ENCODE results near the gene RMI1. TPM values are rescaled to one million over a fixed set of nuclear protein-coding genes. Genes with fewer than 3 reads are reported as not detected.
A peak's percentile ranks its signal among the peaks of the same experiment; 100 is the strongest.

The RMI1 gene
- total and polyA plus RNA-seq, 10 of the 15 experiments (the other 5 are each of a cell fraction or from before 2014, with no cell fraction given) = 3.6 to 34.1 (median 16.1) TPM

DNA sequence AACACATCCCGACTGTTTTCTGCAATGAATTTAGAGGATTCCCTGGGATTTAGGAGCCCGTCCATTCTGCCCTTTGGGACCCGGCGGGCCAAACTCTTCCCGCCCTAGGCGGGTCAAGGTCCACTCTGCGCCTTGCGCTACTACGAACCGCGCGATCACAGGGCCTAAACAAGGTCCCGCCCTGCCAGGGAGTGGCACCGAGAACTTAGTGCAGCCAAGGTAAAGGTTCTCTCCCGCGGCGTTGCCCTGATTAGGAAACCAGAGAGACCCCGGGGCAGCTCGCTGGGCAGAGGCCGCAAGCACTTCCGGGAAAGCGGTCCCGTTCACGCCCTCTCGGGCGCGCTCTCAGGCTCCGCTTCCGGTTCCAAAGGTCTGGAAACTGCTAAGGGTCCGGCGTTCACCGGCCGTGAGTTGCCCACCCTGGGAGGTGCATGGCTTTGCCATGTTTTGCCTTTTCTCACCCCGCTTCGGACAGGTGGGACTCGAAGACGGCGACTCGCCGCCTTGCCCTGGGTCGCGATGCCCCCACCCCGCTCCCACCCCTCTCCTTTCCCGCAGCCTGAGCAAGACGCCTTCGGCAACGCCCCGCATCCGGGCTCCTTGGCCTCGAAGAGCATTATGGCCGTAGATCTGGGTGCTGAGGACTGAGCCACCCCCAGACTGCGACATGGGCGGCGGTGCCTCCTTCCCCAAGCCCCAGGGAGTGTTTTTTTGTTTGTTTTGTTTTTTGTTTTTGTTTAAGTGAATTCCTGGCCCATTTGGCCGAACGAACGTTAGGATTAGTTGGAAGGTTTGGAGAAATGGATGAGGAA lies 24.0 kb upstream of the RMI1 start (continued):
- TF ChIP-seq, protein P1, sequence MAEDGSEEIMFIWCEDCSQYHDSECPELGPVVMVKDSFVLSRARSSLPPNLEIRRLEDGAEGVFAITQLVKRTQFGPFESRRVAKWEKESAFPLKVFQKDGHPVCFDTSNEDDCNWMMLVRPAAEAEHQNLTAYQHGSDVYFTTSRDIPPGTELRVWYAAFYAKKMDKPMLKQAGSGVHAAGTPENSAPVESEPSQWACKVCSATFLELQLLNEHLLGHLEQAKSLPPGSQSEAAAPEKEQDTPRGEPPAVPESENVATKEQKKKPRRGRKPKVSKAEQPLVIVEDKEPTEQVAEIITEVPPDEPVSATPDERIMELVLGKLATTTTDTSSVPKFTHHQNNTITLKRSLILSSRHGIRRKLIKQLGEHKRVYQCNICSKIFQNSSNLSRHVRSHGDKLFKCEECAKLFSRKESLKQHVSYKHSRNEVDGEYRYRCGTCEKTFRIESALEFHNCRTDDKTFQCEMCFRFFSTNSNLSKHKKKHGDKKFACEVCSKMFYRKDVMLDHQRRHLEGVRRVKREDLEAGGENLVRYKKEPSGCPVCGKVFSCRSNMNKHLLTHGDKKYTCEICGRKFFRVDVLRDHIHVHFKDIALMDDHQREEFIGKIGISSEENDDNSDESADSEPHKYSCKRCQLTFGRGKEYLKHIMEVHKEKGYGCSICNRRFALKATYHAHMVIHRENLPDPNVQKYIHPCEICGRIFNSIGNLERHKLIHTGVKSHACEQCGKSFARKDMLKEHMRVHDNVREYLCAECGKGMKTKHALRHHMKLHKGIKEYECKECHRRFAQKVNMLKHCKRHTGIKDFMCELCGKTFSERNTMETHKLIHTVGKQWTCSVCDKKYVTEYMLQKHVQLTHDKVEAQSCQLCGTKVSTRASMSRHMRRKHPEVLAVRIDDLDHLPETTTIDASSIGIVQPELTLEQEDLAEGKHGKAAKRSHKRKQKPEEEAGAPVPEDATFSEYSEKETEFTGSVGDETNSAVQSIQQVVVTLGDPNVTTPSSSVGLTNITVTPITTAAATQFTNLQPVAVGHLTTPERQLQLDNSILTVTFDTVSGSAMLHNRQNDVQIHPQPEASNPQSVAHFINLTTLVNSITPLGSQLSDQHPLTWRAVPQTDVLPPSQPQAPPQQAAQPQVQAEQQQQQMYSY (CRISPR knock-in tag; IDR thresholded peaks at IDR 0.05) = no peak
- TF ChIP-seq NFIC (IDR thresholded peaks at IDR 0.05; ENCODE audit: low read depth, low read length) (no peak), BRCA1 (IDR thresholded peaks at IDR 0.05; ENCODE audit: low read depth, low read length) (no peak), ZNF384 (IDR thresholded peaks at IDR 0.05; ENCODE audit: borderline replicate concordance, low read depth, low read length) (no peak), ZZZ3 (IDR thresholded peaks at IDR 0.05; ENCODE audit: control insufficient read depth, insufficient read length, low read depth) (no peak), ETV6 (conservative IDR thresholded peaks at IDR 0.05 in 1 of 2, IDR thresholded peaks at IDR 0.05 in 1 of 2; ENCODE audit: borderline replicate concordance in 1 of 2, low read depth in 1 of 2) (peak in 1 of 2 experiments; percentile 48; a peak in 1 of 4 replicates), POLR2AphosphoS5 (IDR thresholded peaks at IDR 0.05; ENCODE audit: low read length) (0 out of 2 replicates have a peak, but pooled peaks have one; percentile 65), MTA2 (IDR thresholded peaks at IDR 0.05; ENCODE audit: low read depth) (0 out of 2 replicates have a peak, but pooled peaks have one; percentile 24), RB1 (IDR thresholded peaks at IDR 0.05; ENCODE audit: borderline replicate concordance) (peak; percentile 85; the same call in 1 of the 2 replicates), ZNF217 (IDR thresholded peaks at IDR 0.05) (no peak), IKZF1 (conservative IDR thresholded peaks at IDR 0.05) (peak; percentile 76), NRF1 (conservative IDR thresholded peaks at IDR 0.05; ENCODE audit: low read depth, low read length) (no peak), SUPT20H (IDR thresholded peaks at IDR 0.05; ENCODE audit: borderline replicate concordance, control insufficient read depth, low read depth, low read length) (no peak), RCOR1 (conservative IDR thresholded peaks at IDR 0.05; ENCODE audit: low read depth, low read length) (no peak)
- TF ChIP-seq, protein P2, sequence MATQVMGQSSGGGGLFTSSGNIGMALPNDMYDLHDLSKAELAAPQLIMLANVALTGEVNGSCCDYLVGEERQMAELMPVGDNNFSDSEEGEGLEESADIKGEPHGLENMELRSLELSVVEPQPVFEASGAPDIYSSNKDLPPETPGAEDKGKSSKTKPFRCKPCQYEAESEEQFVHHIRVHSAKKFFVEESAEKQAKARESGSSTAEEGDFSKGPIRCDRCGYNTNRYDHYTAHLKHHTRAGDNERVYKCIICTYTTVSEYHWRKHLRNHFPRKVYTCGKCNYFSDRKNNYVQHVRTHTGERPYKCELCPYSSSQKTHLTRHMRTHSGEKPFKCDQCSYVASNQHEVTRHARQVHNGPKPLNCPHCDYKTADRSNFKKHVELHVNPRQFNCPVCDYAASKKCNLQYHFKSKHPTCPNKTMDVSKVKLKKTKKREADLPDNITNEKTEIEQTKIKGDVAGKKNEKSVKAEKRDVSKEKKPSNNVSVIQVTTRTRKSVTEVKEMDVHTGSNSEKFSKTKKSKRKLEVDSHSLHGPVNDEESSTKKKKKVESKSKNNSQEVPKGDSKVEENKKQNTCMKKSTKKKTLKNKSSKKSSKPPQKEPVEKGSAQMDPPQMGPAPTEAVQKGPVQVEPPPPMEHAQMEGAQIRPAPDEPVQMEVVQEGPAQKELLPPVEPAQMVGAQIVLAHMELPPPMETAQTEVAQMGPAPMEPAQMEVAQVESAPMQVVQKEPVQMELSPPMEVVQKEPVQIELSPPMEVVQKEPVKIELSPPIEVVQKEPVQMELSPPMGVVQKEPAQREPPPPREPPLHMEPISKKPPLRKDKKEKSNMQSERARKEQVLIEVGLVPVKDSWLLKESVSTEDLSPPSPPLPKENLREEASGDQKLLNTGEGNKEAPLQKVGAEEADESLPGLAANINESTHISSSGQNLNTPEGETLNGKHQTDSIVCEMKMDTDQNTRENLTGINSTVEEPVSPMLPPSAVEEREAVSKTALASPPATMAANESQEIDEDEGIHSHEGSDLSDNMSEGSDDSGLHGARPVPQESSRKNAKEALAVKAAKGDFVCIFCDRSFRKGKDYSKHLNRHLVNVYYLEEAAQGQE (IDR thresholded peaks at IDR 0.05; ENCODE audit: low read depth, low read length) = no peak
- TF ChIP-seq, protein P3, sequence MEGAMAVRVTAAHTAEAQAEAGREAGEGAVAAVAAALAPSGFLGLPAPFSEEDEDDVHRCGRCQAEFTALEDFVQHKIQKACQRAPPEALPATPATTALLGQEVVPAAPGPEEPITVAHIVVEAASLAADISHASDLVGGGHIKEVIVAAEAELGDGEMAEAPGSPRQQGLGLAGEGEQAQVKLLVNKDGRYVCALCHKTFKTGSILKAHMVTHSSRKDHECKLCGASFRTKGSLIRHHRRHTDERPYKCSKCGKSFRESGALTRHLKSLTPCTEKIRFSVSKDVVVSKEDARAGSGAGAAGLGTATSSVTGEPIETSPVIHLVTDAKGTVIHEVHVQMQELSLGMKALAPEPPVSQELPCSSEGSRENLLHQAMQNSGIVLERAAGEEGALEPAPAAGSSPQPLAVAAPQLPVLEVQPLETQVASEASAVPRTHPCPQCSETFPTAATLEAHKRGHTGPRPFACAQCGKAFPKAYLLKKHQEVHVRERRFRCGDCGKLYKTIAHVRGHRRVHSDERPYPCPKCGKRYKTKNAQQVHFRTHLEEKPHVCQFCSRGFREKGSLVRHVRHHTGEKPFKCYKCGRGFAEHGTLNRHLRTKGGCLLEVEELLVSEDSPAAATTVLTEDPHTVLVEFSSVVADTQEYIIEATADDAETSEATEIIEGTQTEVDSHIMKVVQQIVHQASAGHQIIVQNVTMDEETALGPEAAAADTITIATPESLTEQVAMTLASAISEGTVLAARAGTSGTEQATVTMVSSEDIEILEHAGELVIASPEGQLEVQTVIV (IDR thresholded peaks at IDR 0.05; ENCODE audit: borderline replicate concordance, partially characterized antibody) = peak; percentile 57
